ENCODE measurements around the gene ARID5B.

GRCh38 chr10:61964949-61965702 is 63.6 kb downstream of the ARID5B start:
- TF ChIP-seq CTCF (conservative IDR thresholded peaks at IDR 0.05; ENCODE audit: low read length) (no peak), EZH2phosphoT487 (IDR thresholded peaks at IDR 0.05; ENCODE audit: borderline replicate concordance) (no peak)
